DMS153 treated with DMSO at 0.1 percent for 48 hours (cell line): Measurements from ENCODE around the gene CCDC170.
"Not testable (repeated sequence)": the region's sequence is repeated elsewhere in the genome, so short reads cannot be mapped to it uniquely, and the experiment has no call there.

Experiments
- DNase-seq: peaks from one replicate; lab custom pipeline; 2025; ENCODE audit not compliant: unreplicated experiment; lab: John Stamatoyannopoulos, UW

Gene CCDC170

GRCh38 chr6:151544884-151545283, 51.1 kb downstream of the CCDC170 start:
- DNase-seq: not testable (repeated sequence)

- DNase-seq: no peak
Measured at GRCh38 chr6:151546941-151547659, 53.3 kb downstream of the CCDC170 start.

GRCh38 chr6:151548201-151548600, 54.4 kb downstream of the CCDC170 start:
- DNase-seq: no peak

- no peak for DNase-seq
Measured at GRCh38 chr6:151549790-151550189, 56.0 kb downstream of the CCDC170 start.

- DNase-seq: no peak
Measured at GRCh38 chr6:151550618-151551017, 56.8 kb downstream of the CCDC170 start.

DNA sequence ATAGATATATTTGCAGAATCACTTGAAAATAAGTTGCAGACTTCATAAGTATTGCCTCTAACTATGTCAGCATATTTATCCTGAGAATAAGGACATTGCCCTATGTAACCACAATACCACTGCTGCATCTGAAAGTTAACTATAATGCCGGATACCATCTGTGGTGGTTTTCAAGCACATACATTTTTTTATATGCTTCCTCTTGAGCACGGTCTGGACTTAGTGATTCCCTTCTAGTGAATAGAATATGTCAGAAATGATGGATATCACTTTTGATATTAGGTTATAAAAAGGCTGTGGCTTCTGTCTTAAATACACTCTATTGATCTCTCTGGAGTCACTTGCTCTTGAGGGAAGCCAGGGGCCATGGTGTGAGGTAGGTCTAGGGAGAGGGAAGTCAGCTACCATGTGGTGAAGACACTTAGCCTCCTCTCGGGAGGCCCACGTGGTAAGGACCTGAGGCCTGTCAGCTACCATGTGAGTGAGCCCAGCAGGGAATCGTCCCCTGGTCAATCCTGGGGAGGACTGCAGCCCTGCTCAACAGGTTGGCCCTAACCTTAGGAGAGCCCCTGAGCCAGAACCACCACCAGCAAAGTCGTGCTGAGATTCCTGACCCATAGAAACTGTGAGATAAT, 57.5 kb downstream of the CCDC170 start:
- no peak for DNase-seq

DNA sequence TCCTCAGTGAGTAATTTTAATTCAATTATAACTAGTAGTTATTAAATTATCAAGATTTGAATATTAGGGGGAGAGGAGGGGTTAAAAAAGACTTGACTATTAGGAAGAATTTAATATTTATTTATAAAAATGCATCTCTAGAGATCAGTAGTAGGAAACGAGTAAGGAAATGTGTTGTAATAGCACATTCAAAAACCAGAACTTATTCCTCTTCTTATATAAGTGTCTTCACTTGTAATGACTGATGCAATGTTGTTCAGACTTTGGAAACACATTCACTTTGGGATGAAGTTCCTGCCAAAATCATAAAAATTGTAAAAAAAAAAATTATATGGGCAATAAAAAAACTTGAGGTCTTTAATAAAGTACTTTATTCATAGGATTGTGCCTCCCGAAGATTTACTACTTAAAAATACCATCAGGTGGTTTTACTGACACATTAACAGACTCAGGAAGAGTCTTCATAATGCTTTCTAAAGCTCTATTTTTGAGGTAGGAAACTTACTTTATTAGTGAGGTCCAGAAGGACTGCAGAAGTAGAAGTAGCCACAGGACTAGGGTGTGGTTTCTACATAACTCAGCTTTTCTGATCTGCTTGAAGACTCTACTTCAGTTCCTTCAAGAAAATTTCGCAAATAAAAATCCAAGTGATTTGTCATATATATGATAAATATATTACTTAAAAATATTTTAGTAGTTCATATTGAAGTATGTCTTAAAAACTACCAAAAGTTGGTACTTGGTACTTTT, 59.8 kb downstream of the CCDC170 start:
- DNase-seq: no peak

DNA sequence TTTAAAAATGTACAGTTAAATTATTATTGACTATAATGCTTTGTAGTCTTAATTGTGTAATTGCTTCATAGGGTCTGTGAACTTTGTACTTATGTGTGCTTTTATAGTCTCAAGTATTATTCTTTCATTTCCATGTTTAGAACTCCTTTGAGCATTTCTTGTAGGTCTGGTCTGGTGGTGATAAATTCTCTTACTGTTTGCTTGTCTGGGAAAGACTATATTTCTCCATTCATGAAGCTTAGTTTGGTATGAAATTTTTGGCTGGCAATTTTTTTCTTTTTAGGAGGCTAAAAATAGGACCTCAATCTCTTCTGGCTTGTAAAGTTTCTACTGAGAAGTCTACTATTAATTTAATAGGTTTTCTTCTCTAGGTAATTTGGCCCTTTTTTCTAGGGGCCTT, 67.4 kb downstream of the CCDC170 start:
- DNase-seq: no peak

GRCh38 chr6:151564654-151565053, 70.8 kb downstream of the CCDC170 start:
- no peak for DNase-seq

DNA sequence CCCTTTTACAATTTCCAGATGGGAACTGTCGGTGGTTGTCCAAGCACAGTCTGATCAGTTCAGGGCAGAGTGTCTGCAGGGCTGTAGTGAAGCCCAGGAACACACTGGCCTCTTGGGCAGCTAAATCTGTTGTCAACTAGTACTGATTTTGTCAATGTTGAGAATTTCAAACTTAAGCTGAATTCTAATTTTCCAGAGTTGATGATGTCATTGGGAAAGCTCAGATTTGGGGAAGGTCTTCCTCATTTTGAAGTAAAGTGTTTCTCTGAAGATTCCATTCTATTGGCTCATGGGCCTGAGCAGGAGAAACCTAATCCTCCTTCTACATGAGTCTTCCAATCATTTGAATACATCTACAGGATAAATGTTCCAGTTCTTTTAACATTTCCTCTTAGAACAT, 72.1 kb downstream of the CCDC170 start:
- no peak for DNase-seq

GRCh38 chr6:151566557-151566956, 72.7 kb downstream of the CCDC170 start:
- no peak for DNase-seq

- no peak for DNase-seq
Measured at GRCh38 chr6:151576633-151577032, 82.8 kb downstream of the CCDC170 start.

- no peak for DNase-seq
Measured at GRCh38 chr6:151577257-151577656, 83.4 kb downstream of the CCDC170 start.

- DNase-seq: no peak
Measured at GRCh38 chr6:151585741-151586140, 91.9 kb downstream of the CCDC170 start.

DNA sequence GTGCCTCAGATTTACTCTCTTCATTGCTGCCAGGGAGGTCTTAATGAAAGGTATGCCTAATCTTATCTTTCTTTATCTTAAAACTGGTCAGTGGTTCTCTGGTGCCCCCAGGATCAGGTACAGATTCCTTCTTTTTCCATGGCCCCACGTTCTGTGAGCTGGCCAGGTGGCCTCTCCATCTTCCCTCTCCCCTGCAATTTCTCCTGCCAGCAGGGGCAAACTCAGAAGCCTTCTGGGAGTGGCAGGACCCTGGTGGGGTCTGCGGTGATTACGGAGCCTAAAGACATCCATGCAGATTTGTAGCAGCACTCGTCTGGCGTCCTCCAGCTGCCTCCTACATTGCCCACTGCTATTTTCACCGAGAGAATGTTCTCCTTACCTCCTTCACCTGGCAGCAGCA, 95.8 kb downstream of the CCDC170 start:
- no peak for DNase-seq

GRCh38 chr6:151590742-151591141, 96.9 kb downstream of the CCDC170 start:
- DNase-seq: no peak

GRCh38 chr6:151592449-151593159, 98.8 kb downstream of the CCDC170 start:
- DNase-seq: no peak

- DNase-seq: no peak
Measured at GRCh38 chr6:151609146-151609902, 115.5 kb downstream of the CCDC170 start.

DNA sequence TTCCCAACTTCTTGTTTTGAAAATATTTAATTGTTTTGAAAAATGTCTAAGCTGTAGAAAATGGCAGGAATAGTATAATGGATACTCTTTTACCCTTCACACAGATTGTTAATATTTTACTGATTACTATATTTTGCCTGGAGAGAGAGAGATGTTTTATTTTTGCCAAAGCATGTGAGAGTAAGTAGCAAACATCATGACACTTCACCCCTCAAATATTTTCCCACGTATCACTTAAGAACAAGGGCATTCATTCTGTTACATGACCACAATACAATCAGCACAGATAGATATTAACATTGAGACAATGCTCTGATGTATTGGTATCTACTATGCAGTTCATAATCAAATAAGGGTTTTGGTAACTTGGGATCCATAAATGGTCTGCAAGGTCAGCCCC, 116.5 kb downstream of the CCDC170 start:
- no peak for DNase-seq

DNA sequence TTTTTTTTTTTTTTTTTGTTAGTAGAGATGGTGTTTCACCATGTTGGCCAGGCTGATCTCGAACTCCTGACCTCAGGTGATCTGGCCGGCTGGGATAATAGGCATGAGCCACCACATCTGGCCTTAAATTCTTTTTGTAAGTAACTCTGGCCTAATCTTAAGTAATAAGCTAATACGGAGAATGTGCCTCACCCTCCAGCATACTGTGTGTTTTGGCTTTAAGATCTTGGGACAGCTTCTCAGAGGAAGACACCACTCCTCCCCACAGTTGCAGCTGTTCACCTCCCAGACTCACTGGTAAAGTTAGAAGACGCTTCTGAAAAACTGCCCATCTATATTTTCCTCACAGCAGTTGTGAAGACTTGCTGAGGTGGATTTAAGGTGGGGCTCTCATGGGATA, 120.8 kb downstream of the CCDC170 start:
- DNase-seq: no peak

- no peak for DNase-seq
Measured at GRCh38 chr6:151616091-151616513, 122.3 kb downstream of the CCDC170 start.
